Measurements from ENCODE around the gene ARL6IP5. TPM values are rescaled to one million over a fixed set of nuclear protein-coding genes. Genes with fewer than 3 reads are reported as not detected.

The ARL6IP5 gene
- total and polyA plus RNA-seq, 2 donors (not counting 3 experiments of a cell fraction or from before 2014, with no cell fraction given) = 96.9 to 116 TPM

- Histone ChIP-seq H3K4me2 (ENCODE audit: insufficient read depth, low read length) (no peak overlapping the region), H3K4me3 (replicated peaks in 1 of 3; ENCODE audit: insufficient read depth in 1 of 3, low read depth in 1 of 3, low read length in 3 of 3) (no peak overlapping the region), H2AFZ (ENCODE audit: low read depth, low read length) (no peak overlapping the region), H3K79me2 (ENCODE audit: control insufficient read depth, insufficient read depth, low read length) (no peaks in the 10 kb centered on the region), H3K27ac (ENCODE audit: insufficient read depth, low read depth, low read length) (no peak overlapping the region), H3K27me3 (ENCODE audit: control insufficient read depth in 2 of 2, insufficient read depth in 2 of 2, low read length in 2 of 2) (no peaks in the 10 kb centered on the region), H4K20me1 (replicated peaks; ENCODE audit: control insufficient read depth, extremely low read depth, insufficient read depth, low read length) (no peaks in the 10 kb centered on the region), H3K4me1 (ENCODE audit: control insufficient read depth, extremely low read depth, insufficient read depth, low read length) (peaks cover 9% of the 10 kb centered on the region), H3K9me3 (replicated peaks; ENCODE audit: control insufficient read depth, insufficient read depth, low read length) (no peaks in the 10 kb centered on the region), H3K36me3 (ENCODE audit: control insufficient read depth in 2 of 2, extremely low read depth in 1 of 2, insufficient read depth in 2 of 2, low read length in 2 of 2) (no peaks in the 10 kb centered on the region), H3K9me1 (replicated peaks; ENCODE audit: control insufficient read depth, extremely low read depth, insufficient read depth, low read length) (no peaks in the 10 kb centered on the region), H3K9ac (replicated peaks; ENCODE audit: extremely low read depth, insufficient read depth, low read length) (no peak overlapping the region)
- FAIRE-seq (no peak), DNase-seq (ENCODE audit: low read depth, low spot score) (no peak)
- no TSS peak for BruUV-seq (replicated peaks)
- ChIA-PET POLR2A (no interaction called here), CTCF (interaction anchor here (0.8 to 2.2 kb wide), 3 partner anchors 10 to 15 kb away, joined by 3 to 11 read pairs (median 4); no protein-coding TSS in a partner anchor)
- intact Hi-C loops (cut with micrococcal nuclease) = no loop called here
- dilution Hi-C loops (cut with MboI; ENCODE audit: extremely low pct_ligation_motif_present, low sequenced_read_pairs) = no loop called here
- TF ChIP-seq JUN (IDR thresholded peaks at IDR 0.05; ENCODE audit: borderline replicate concordance, insufficient read depth, insufficient read length, low read depth) (no peak), CTCF (IDR thresholded peaks at IDR 0.05; ENCODE audit: extremely low read depth in 1 of 2, insufficient read depth in 1 of 2, low read depth in 1 of 2, low read length in 2 of 2) (no peak), MAX (IDR thresholded peaks at IDR 0.05; ENCODE audit: insufficient read depth, insufficient read length) (no peak), MYC (IDR thresholded peaks at IDR 0.05; ENCODE audit: low read depth, low read length) (no peak), POLR2AphosphoS5 (IDR thresholded peaks at IDR 0.05; ENCODE audit: insufficient read depth, low read depth, low read length) (no peak), FOS (IDR thresholded peaks at IDR 0.05; ENCODE audit: borderline replicate concordance, insufficient read depth, low read length) (no peak), EZH2 (IDR thresholded peaks at IDR 0.05; ENCODE audit: borderline replicate concordance, low read depth, low read length, severe bottlenecking) (no peak), GATA2 (IDR thresholded peaks at IDR 0.05; ENCODE audit: insufficient read depth, insufficient read length, low read depth, low read length) (no peak), POLR2A (IDR thresholded peaks at IDR 0.05; ENCODE audit: low read depth, low read length) (no peak)
These were observed 26.3 kb downstream of the ARL6IP5 start for GRCh38 chr3:69110941-69111546.
